GM03348 (cell line): ENCODE data around the gene TFAP2C.
"Not testable (repeated sequence)": the region's sequence is repeated elsewhere in the genome, so short reads cannot be mapped to it uniquely, and the experiment has no call there.

Experiments
- DNase-seq: peaks from one replicate; pipeline ENCODE4 v3.0.0; 2012; ENCODE audit warnings: low spot score

Gene TFAP2C

GRCh38 chr20:56656632-56657031, 27.5 kb downstream of the TFAP2C start:
- DNase-seq = no peak

GRCh38 chr20:56657879-56658278, 28.8 kb downstream of the TFAP2C start:
- no peak for DNase-seq

- not testable (repeated sequence) for DNase-seq
Observed at GRCh38 chr20:56658341-56658947, 29.3 kb downstream of the TFAP2C start.

GRCh38 chr20:56663660-56664059, 34.6 kb downstream of the TFAP2C start:
- DNase-seq = no peak

- no peak for DNase-seq
Observed at GRCh38 chr20:56664796-56665195, 35.7 kb downstream of the TFAP2C start.

GRCh38 chr20:56665806-56666205, 36.7 kb downstream of the TFAP2C start:
- DNase-seq = no peak

GRCh38 chr20:56673450-56673849, 44.3 kb downstream of the TFAP2C start:
- DNase-seq = no peak

GRCh38 chr20:56676001-56676400, 46.9 kb downstream of the TFAP2C start:
- DNase-seq = no peak

- DNase-seq = no peak
Observed at GRCh38 chr20:56676679-56677078, 47.6 kb downstream of the TFAP2C start.

- DNase-seq = no peak
Observed at GRCh38 chr20:56683077-56683865, 54.2 kb downstream of the TFAP2C start.

GRCh38 chr20:56685879-56686278, 56.8 kb downstream of the TFAP2C start:
- no peak for DNase-seq

- DNase-seq = no peak
Observed at GRCh38 chr20:56687061-56687460, 58.0 kb downstream of the TFAP2C start.

GRCh38 chr20:56688106-56688505, 59.0 kb downstream of the TFAP2C start:
- DNase-seq = no peak
